Neural crest cell (in vitro differentiated cells): ENCODE measurements around the gene KCNQ4. TPM values are rescaled to one million over a fixed set of nuclear protein-coding genes. Genes with fewer than 3 reads are reported as not detected.

Experiments used
- DNase-seq: peaks from one replicate; pipeline ENCODE4 v3.0.0; 2021; ENCODE audit warnings: low read depth, mixed read lengths, low spot score
- H3K27ac Mint-ChIP-seq: one replicate; pipeline ENCODE4 v1.8.0; 2021; ENCODE audit warnings: mild to moderate bottlenecking, mixed read lengths; ENCODE audit not compliant: unreplicated experiment
- H3K27me3 Mint-ChIP-seq: 2 replicates; pipeline ENCODE4 v1.8.0; 2021; ENCODE audit warnings: low read depth, mild to moderate bottlenecking, mixed read lengths
- H3K36me3 Mint-ChIP-seq: 2 replicates; pipeline ENCODE4 v1.8.0; 2021; ENCODE audit warnings: low read depth, mild to moderate bottlenecking, mixed read lengths
- H3K4me1 Mint-ChIP-seq: 2 replicates; pipeline ENCODE4 v1.8.0; 2021; ENCODE audit warnings: mixed read lengths
- H3K4me3 Mint-ChIP-seq: one replicate; pipeline ENCODE4 v1.8.0; 2021; ENCODE audit warnings: mild to moderate bottlenecking, mixed read lengths
- H3K9me3 Mint-ChIP-seq: 2 replicates; pipeline ENCODE4 v1.8.0; 2021; ENCODE audit warnings: mixed read lengths
- long read RNA-seq: library from polyadenylated mRNA; unstranded; transcript quantifications from one replicate; pipeline ENCODE4 v2.0.0, GENCODE V29; 2020
- total RNA-seq: library from RNA; stranded (reverse); gene quantifications from 2 replicates; pipeline ENCODE4 v1.2.1, GENCODE V29; 2021
- TF ChIP-seq, protein P1 (sequence below): fragments of 200-600 bp; sonication (generic); conservative IDR thresholded peaks from 2 replicates; pipeline ENCODE4 v1.5.0; 2021; ENCODE audit warnings: antibody characterized with exemption, mild to moderate bottlenecking

KCNQ4 gene
- total RNA-seq: 0.89 and 0.91 TPM in 2 replicates
- long read RNA-seq: 0 reads

GRCh38 chr1:40783001-40783905 lies at the start of gene KCNQ4:
KCNQ4 (plus strand) TSS chr1:40783787; CDS start chr1:40784094, 307 bp downstream.
- no peak within 1 kb of the TSS for H3K27ac Mint-ChIP-seq
- H3K36me3 Mint-ChIP-seq: peaks cover 4% of the 10 kb centered on the region
- no peaks in the 10 kb centered on the region for H3K9me3 Mint-ChIP-seq
- TF ChIP-seq, protein P1, sequence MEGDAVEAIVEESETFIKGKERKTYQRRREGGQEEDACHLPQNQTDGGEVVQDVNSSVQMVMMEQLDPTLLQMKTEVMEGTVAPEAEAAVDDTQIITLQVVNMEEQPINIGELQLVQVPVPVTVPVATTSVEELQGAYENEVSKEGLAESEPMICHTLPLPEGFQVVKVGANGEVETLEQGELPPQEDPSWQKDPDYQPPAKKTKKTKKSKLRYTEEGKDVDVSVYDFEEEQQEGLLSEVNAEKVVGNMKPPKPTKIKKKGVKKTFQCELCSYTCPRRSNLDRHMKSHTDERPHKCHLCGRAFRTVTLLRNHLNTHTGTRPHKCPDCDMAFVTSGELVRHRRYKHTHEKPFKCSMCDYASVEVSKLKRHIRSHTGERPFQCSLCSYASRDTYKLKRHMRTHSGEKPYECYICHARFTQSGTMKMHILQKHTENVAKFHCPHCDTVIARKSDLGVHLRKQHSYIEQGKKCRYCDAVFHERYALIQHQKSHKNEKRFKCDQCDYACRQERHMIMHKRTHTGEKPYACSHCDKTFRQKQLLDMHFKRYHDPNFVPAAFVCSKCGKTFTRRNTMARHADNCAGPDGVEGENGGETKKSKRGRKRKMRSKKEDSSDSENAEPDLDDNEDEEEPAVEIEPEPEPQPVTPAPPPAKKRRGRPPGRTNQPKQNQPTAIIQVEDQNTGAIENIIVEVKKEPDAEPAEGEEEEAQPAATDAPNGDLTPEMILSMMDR: no peak
- H3K4me3 Mint-ChIP-seq: peak within 1 kb of the TSS; percentile 82
- H3K27me3 Mint-ChIP-seq: peaks cover 34% of the 10 kb centered on the region
- peak; percentile 31 for DNase-seq
- H3K4me1 Mint-ChIP-seq: peaks cover 38% of the 10 kb centered on the region

DNA sequence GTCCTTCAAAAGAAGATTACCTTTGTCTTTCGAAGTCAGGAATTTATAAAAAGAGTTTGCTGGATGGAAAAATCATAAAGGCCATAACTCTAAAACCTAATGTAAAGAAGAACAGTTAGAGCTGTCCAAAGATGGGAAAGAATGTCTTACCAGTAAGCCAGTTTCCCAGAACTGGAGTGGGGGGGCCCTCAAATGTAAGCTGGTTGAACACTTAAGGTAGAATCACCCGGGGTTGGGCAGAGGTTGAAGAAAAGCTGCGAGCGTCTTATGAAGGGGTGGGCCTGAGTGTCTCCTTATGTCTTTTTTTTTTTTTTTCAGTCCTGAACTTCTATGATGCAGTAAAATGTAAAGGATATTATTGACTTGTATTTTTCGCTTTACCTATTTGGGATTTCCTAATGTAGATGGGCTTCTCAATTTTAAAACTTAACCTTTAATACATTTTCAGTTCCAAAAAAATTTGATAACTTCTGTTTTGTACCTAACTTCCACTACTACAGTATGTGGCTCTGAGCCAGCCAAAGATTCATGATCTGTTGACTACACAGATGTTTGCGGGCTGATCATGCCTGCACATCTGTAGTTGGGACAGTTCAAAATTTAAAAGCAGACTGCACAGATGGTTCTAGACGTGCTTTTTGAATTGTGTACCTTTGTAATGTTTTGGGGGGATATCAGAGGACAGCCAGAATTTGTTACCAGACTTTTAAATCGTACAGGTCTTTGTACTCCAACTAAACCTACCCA lies 48.5 kb upstream of the KCNQ4 start:
- TF ChIP-seq, protein P1: no peak
- Mint-ChIP-seq H3K4me3 (no peak overlapping the region), H3K9me3 (no peaks in the 10 kb centered on the region), H3K36me3 (peaks cover 6% of the 10 kb centered on the region), H3K27ac (no peak overlapping the region), H3K4me1 (peaks cover 16% of the 10 kb centered on the region), H3K27me3 (no peaks in the 10 kb centered on the region)
- no peak for DNase-seq

DNA sequence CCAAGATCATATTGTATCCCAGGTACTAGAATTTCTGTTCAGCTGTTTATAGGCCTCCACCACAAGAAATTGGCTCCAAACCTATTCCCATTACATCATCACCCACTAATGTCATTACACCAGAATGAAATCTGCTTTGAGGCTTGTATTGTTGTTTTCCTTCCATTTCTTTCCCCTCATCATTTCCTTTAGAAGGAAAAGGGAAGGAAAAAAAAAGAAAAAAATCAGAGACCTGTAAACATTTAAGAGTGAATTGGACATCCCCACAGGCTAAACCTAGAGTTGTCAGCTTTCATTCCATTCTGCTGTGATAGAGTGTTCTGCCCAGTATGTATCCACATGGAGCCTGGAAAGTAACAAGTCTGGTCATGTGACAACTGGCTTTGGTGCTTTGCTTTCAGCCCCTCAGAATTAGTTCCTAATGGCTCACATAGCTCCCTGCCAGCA lies 47.5 kb upstream of the KCNQ4 start:
- H3K27ac Mint-ChIP-seq: no peak overlapping the region
- no peak for DNase-seq
- TF ChIP-seq, protein P1: no peak
- no peaks in the 10 kb centered on the region for H3K9me3 Mint-ChIP-seq
- peaks cover 17% of the 10 kb centered on the region for H3K4me1 Mint-ChIP-seq
- peaks cover 6% of the 10 kb centered on the region for H3K36me3 Mint-ChIP-seq
- no peaks in the 10 kb centered on the region for H3K27me3 Mint-ChIP-seq
- no peak overlapping the region for H3K4me3 Mint-ChIP-seq

DNA sequence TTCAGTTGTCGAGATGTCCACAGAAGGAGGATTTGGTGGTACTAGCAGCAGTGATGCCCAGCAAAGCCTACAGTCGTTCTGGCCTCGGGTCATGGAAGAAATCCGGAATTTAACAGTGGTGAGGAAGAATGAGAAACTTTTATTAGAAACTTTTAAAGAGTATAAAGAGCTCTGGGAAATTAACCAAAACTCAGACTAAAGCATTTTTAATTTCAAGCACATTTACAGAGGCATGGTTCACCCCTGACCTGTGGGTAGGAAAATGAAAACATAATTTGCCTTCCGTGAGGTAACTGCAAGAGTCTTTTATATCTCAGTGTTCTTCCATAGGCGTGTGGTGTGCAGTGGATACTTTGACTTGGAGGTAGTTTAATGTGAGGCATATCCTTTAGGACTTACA lies 44.8 kb upstream of the KCNQ4 start:
- peaks cover 16% of the 10 kb centered on the region for H3K36me3 Mint-ChIP-seq
- H3K27me3 Mint-ChIP-seq: no peaks in the 10 kb centered on the region
- no peak overlapping the region for H3K27ac Mint-ChIP-seq

GRCh38 chr1:40739455-40740008 lies 44.1 kb upstream of the KCNQ4 start:
- no peak overlapping the region for H3K4me3 Mint-ChIP-seq
- H3K36me3 Mint-ChIP-seq: peaks cover 16% of the 10 kb centered on the region
- no peaks in the 10 kb centered on the region for H3K9me3 Mint-ChIP-seq
- H3K4me1 Mint-ChIP-seq: peaks cover 20% of the 10 kb centered on the region
- no peak for DNase-seq
- no peaks in the 10 kb centered on the region for H3K27me3 Mint-ChIP-seq
- H3K27ac Mint-ChIP-seq: peak overlapping the region; percentile 4
- TF ChIP-seq, protein P1: no peak

More for the DNA sequence above, 44.8 kb upstream of the KCNQ4 start:
- Mint-ChIP-seq H3K4me1 (peaks cover 17% of the 10 kb centered on the region), H3K9me3 (no peaks in the 10 kb centered on the region), H3K4me3 (no peak overlapping the region)
- TF ChIP-seq, protein P1: no peak
- no peak for DNase-seq
